ENCODE measurements around the gene LLPH. TPM values are rescaled to one million over a fixed set of nuclear protein-coding genes. Genes with fewer than 3 reads are reported as not detected.

LLPH gene
- polyA plus RNA-seq, 3 donors: 3.1 to 44.0 (median 33.4) TPM

- H3K9me3 Mint-ChIP-seq: peaks cover 0 to 2% (median 0%) of the 10 kb centered on the region in 7 donors
- peaks cover 2 to 3% of the 10 kb centered on the region in 2 donors for H3K36me3 Mint-ChIP-seq
- Histone ChIP-seq H3K27me3 (ENCODE audit: control insufficient read depth in 2 of 2, insufficient read depth in 2 of 2, low read length in 2 of 2) (no peaks in the 10 kb centered on the region), H3K4me2 (replicated peaks; ENCODE audit: extremely low read depth, low read length, poor library complexity, severe bottlenecking) (no peak overlapping the region), H2AFZ (ENCODE audit: insufficient read depth, low read depth, low read length, poor library complexity, severe bottlenecking) (no peak overlapping the region), H3K79me2 (ENCODE audit: insufficient read depth, low read length) (no peaks in the 10 kb centered on the region), H3K4me1 (ENCODE audit: control insufficient read depth in 1 of 2, insufficient read depth in 2 of 2, low read length in 2 of 2) (peaks cover 0 to 4% of the 10 kb centered on the region in 2 donors), H3K36me3 (replicated peaks in 1 of 2; ENCODE audit: control insufficient read depth in 1 of 2, insufficient read depth in 2 of 2, low read length in 2 of 2) (peaks cover 0 to 5% of the 10 kb centered on the region in 2 donors), H4K20me1 (ENCODE audit: insufficient read depth, low read length) (no peaks in the 10 kb centered on the region), H3K4me3 (replicated peaks in 1 of 3; ENCODE audit: low read depth in 2 of 3, low read length in 3 of 3) (no peak overlapping the region), H3K9me3 (replicated peaks in 1 of 2; ENCODE audit: control insufficient read depth in 1 of 2, insufficient read depth in 1 of 2, low read length in 2 of 2) (no peaks in the 10 kb centered on the region), H3K27ac (ENCODE audit: low read depth in 1 of 2, low read length in 2 of 2) (no peak overlapping the region), H3K9ac (ENCODE audit: insufficient read depth, low read length, poor library complexity, severe bottlenecking) (no peak overlapping the region)
- intact Hi-C loops (cut with micrococcal nuclease): no loop called here
- no peak overlapping the region for H3K27ac Mint-ChIP-seq
- no peak for DNase-seq
- H3K27me3 Mint-ChIP-seq (ENCODE audit: low read depth in 3 of 3): no peaks in the 10 kb centered on the region
- H3K4me3 Mint-ChIP-seq: no peak overlapping the region
- peaks cover 6% of the 10 kb centered on the region for H3K4me1 Mint-ChIP-seq
- TF ChIP-seq CTCF (IDR thresholded peaks at IDR 0.05): no peak
- WGBS (ENCODE audit: insufficient coverage): no CpG with 5 or more reads among the region's 1 CpG
Observed at GRCh38 chr12:66113471-66113870, 17.1 kb downstream of the LLPH start.

- Histone ChIP-seq H3K4me1 (ENCODE audit: control insufficient read depth in 1 of 2, insufficient read depth in 2 of 2, low read length in 2 of 2) (peaks cover 7 to 12% of the 10 kb centered on the region in 2 donors), H3K4me2 (replicated peaks; ENCODE audit: extremely low read depth, low read length, poor library complexity, severe bottlenecking) (no peak overlapping the region), H3K4me3 (replicated peaks in 1 of 3; ENCODE audit: low read depth in 2 of 3, low read length in 3 of 3) (no peak overlapping the region), H3K79me2 (ENCODE audit: insufficient read depth, low read length) (no peaks in the 10 kb centered on the region), H3K36me3 (replicated peaks in 1 of 2; ENCODE audit: control insufficient read depth in 1 of 2, insufficient read depth in 2 of 2, low read length in 2 of 2) (no peaks in the 10 kb centered on the region), H3K9ac (ENCODE audit: insufficient read depth, low read length, poor library complexity, severe bottlenecking) (no peak overlapping the region), H3K9me3 (replicated peaks in 1 of 2; ENCODE audit: control insufficient read depth in 1 of 2, insufficient read depth in 1 of 2, low read length in 2 of 2) (no peaks in the 10 kb centered on the region), H2AFZ (ENCODE audit: insufficient read depth, low read depth, low read length, poor library complexity, severe bottlenecking) (no peak overlapping the region), H4K20me1 (ENCODE audit: insufficient read depth, low read length) (no peaks in the 10 kb centered on the region), H3K27ac (ENCODE audit: low read depth in 1 of 2, low read length in 2 of 2) (no peak overlapping the region), H3K27me3 (ENCODE audit: control insufficient read depth in 2 of 2, insufficient read depth in 2 of 2, low read length in 2 of 2) (no peaks in the 10 kb centered on the region)
- H3K4me1 Mint-ChIP-seq: peaks cover 16% of the 10 kb centered on the region
- H3K9me3 Mint-ChIP-seq: peaks cover 0 to 2% (median 0%) of the 10 kb centered on the region in 7 donors
- H3K4me3 Mint-ChIP-seq: no peak overlapping the region
- intact Hi-C loops (cut with micrococcal nuclease): no loop called here
- DNase-seq: no peak
- H3K27me3 Mint-ChIP-seq (ENCODE audit: low read depth in 3 of 3): no peaks in the 10 kb centered on the region
- H3K36me3 Mint-ChIP-seq: no peaks in the 10 kb centered on the region
- TF ChIP-seq CTCF (IDR thresholded peaks at IDR 0.05): no peak
- no peak overlapping the region for H3K27ac Mint-ChIP-seq
Observed at GRCh38 chr12:66111605-66112004, 18.9 kb downstream of the LLPH start.

Measured in CD14-positive monocyte (primary cell).